Mesenchymal stem cell (in vitro differentiated cells and primary cell): ENCODE data around the gene EYA2.

Experiments
- DNase-seq: peaks from one replicate; pipeline ENCODE4 v3.0.0-alpha.2; 2013
- H2AFZ ChIP-seq: one replicate; pipeline ENCODE4 v1.6.1; 2013; ENCODE audit warnings: low read depth, mild to moderate bottlenecking, control low read depth, inconsistent platforms, low read length, moderate library complexity
- H2AK5ac ChIP-seq: 2 replicates; pipeline ENCODE4 v1.6.1; 2013; ENCODE audit warnings: low read length, moderate library complexity, mild to moderate bottlenecking, inconsistent platforms; ENCODE audit not compliant: severe bottlenecking
- H2BK120ac ChIP-seq: one replicate; pipeline ENCODE4 v1.6.1; 2013; ENCODE audit warnings: low read depth, mild to moderate bottlenecking, inconsistent platforms, low read length, moderate library complexity
- H2BK12ac ChIP-seq, 2 experiments: one replicate each; pipeline ENCODE4 v1.6.1; 2013; ENCODE audit warnings: inconsistent platforms in 2 of 2, low read length in 2 of 2, mild to moderate bottlenecking in 2 of 2, moderate library complexity in 2 of 2, control low read depth in 1 of 2
- H2BK15ac ChIP-seq: one replicate; pipeline ENCODE4 v1.6.1; 2013; ENCODE audit warnings: mild to moderate bottlenecking, low read depth, inconsistent platforms; ENCODE audit not compliant: poor library complexity, severe bottlenecking
- H2BK5ac ChIP-seq: 2 replicates; pipeline ENCODE4 v1.6.1; 2013; ENCODE audit warnings: low read depth, mild to moderate bottlenecking, low read length, control low read depth, inconsistent platforms; ENCODE audit not compliant: poor library complexity, severe bottlenecking
- H3K14ac ChIP-seq, 2 experiments: one replicate each; pipeline ENCODE4 v1.6.1; 2013; ENCODE audit warnings: inconsistent platforms in 2 of 2, low read length in 2 of 2, control low read depth in 1 of 2, mild to moderate bottlenecking in 1 of 2, moderate library complexity in 1 of 2
- H3K18ac ChIP-seq, 2 experiments: one replicate each; pipeline ENCODE4 v1.6.1; 2013; ENCODE audit warnings: inconsistent platforms in 2 of 2, low read length in 2 of 2, control low read depth in 1 of 2, low read depth in 1 of 2, mild to moderate bottlenecking in 1 of 2
- H3K23ac ChIP-seq, 2 experiments: one replicate each; pipeline ENCODE4 v1.6.1; 2013; ENCODE audit warnings: inconsistent platforms in 2 of 2, low read length in 2 of 2, mild to moderate bottlenecking in 2 of 2, moderate library complexity in 2 of 2, control low read depth in 1 of 2
- H3K27ac ChIP-seq: 2 replicates; pipeline ENCODE4 v1.5.1; 2013; ENCODE audit warnings: mild to moderate bottlenecking, moderate library complexity, low read length, control low read depth, inconsistent platforms; ENCODE audit not compliant: poor library complexity, severe bottlenecking
- H3K27me3 ChIP-seq, 2 experiments: 2 replicates each; pipeline versions ENCODE4 v1.6.1 to v1.7.0; 2013; ENCODE audit warnings: low read length in 2 of 2, mild to moderate bottlenecking in 2 of 2, moderate library complexity in 2 of 2, control low read depth in 1 of 2, inconsistent platforms in 1 of 2; ENCODE audit not compliant: control insufficient read depth in 1 of 2, insufficient read depth in 1 of 2
- H3K36me3 ChIP-seq, 2 experiments: 2 replicates each; pipeline versions ENCODE4 v1.6.1 to v1.7.0; 2013; ENCODE audit warnings: low read length in 2 of 2, control low read depth in 1 of 2, inconsistent platforms in 1 of 2, low read depth in 1 of 2, mild to moderate bottlenecking in 1 of 2; ENCODE audit not compliant: insufficient read depth in 2 of 2, control insufficient read depth in 1 of 2
- H3K4ac ChIP-seq, 2 experiments: one replicate each; pipeline ENCODE4 v1.6.1; 2013; ENCODE audit warnings: inconsistent platforms in 2 of 2, low read length in 2 of 2, mild to moderate bottlenecking in 2 of 2, moderate library complexity in 2 of 2, control low read depth in 1 of 2, low read depth in 1 of 2
- H3K4me1 ChIP-seq: 2 replicates; pipeline ENCODE4 v1.6.1; 2013; ENCODE audit warnings: low read depth, low read length, control low read depth; ENCODE audit not compliant: control insufficient read depth, insufficient read depth
- H3K4me2 ChIP-seq: 2 replicates; pipeline ENCODE4 v1.6.1; 2013; ENCODE audit warnings: low read length, mild to moderate bottlenecking, inconsistent platforms; ENCODE audit not compliant: poor library complexity, severe bottlenecking
- H3K4me3 ChIP-seq, 2 experiments: 2 replicates each; pipeline versions ENCODE4 v1.5.1 to v1.7.0; 2013; ENCODE audit warnings: low read length in 2 of 2, mild to moderate bottlenecking in 2 of 2, control low read depth in 1 of 2, low read depth in 1 of 2; ENCODE audit not compliant: insufficient read depth in 1 of 2
- H3K79me1 ChIP-seq: replicated peaks from 2 replicates; pipeline ENCODE4 v1.6.1; 2013; ENCODE audit warnings: mild to moderate bottlenecking, control low read depth, low read length, inconsistent platforms; ENCODE audit not compliant: poor library complexity, severe bottlenecking
- H3K9ac ChIP-seq: 2 replicates; pipeline ENCODE4 v1.7.0; 2013; ENCODE audit warnings: mild to moderate bottlenecking, low read length, moderate library complexity
- H3K9me3 ChIP-seq: 2 replicates; pipeline ENCODE4 v1.7.0; 2013; ENCODE audit warnings: mild to moderate bottlenecking, low read length; ENCODE audit not compliant: control insufficient read depth
- H4K8ac ChIP-seq: one replicate; pipeline ENCODE4 v1.6.1; 2013; ENCODE audit warnings: inconsistent platforms, mild to moderate bottlenecking, low read length, moderate library complexity
- H4K91ac ChIP-seq: one replicate; pipeline ENCODE4 v1.6.1; 2013; ENCODE audit warnings: mild to moderate bottlenecking, low read length, inconsistent platforms
- WGBS: methylation state at CpG from one replicate; pipeline ENCODE4 v1.1.7; 2013; ENCODE audit warnings: mixed read lengths; 5-methylcytosine and 5-hydroxymethylcytosine counted together

EYA2 gene

GRCh38 chr20:46997187-46997586 lies 102.5 kb downstream of the EYA2 start:
- H3K36me3 ChIP-seq, result no peaks in the 10 kb centered on the region
- no peak overlapping the region for H3K27ac ChIP-seq
- no peaks in the 10 kb centered on the region for H3K9me3 ChIP-seq
- H2AK5ac ChIP-seq, result no peak overlapping the region
- peaks cover 0 to 57% of the 10 kb centered on the region in 2 experiments for H3K27me3 ChIP-seq
- no peak for DNase-seq
- no peaks in the 10 kb centered on the region for H3K79me1 ChIP-seq
- no peak overlapping the region for H2AFZ ChIP-seq
- H4K91ac ChIP-seq, result no peak overlapping the region
- H3K4me3 ChIP-seq, result no peak overlapping the region
- H2BK12ac ChIP-seq, result no peak overlapping the region
- 71% methylated on average over 2 of the region's 2 CpGs for WGBS
- no peak overlapping the region for H3K18ac ChIP-seq
- no peak overlapping the region for H3K4ac ChIP-seq
- H3K23ac ChIP-seq, result no peak overlapping the region
- no peak overlapping the region for H3K9ac ChIP-seq
- no peak overlapping the region for H2BK15ac ChIP-seq
- H3K4me1 ChIP-seq, result no peaks in the 10 kb centered on the region
- no peak overlapping the region for H3K14ac ChIP-seq
- H2BK5ac ChIP-seq, result no peak overlapping the region
- H2BK120ac ChIP-seq, result no peak overlapping the region
- H4K8ac ChIP-seq, result no peak overlapping the region
- H3K4me2 ChIP-seq, result no peak overlapping the region

- H3K27ac ChIP-seq, result no peak overlapping the region
- no peak overlapping the region for H2BK5ac ChIP-seq
- no peak overlapping the region for H3K9ac ChIP-seq
- H3K4ac ChIP-seq, result no peak overlapping the region
- H3K14ac ChIP-seq, result no peak overlapping the region
- H3K79me1 ChIP-seq, result no peaks in the 10 kb centered on the region
- H3K4me3 ChIP-seq, result no peak overlapping the region
- H2AFZ ChIP-seq, result no peak overlapping the region
- H3K9me3 ChIP-seq, result no peaks in the 10 kb centered on the region
- H4K91ac ChIP-seq, result no peak overlapping the region
- DNase-seq, result no peak
- 40% methylated on average over 4 of the region's 6 CpGs for WGBS
- H2AK5ac ChIP-seq, result no peak overlapping the region
- no peak overlapping the region for H3K4me2 ChIP-seq
- H3K36me3 ChIP-seq, result no peaks in the 10 kb centered on the region
- H3K4me1 ChIP-seq, result no peaks in the 10 kb centered on the region
- peaks cover 0 to 56% of the 10 kb centered on the region in 2 experiments for H3K27me3 ChIP-seq
- H2BK15ac ChIP-seq, result no peak overlapping the region
- H3K23ac ChIP-seq, result no peak overlapping the region
- no peak overlapping the region for H2BK12ac ChIP-seq
- no peak overlapping the region for H2BK120ac ChIP-seq
- no peak overlapping the region for H4K8ac ChIP-seq
- no peak overlapping the region for H3K18ac ChIP-seq
These were observed 104.0 kb downstream of the EYA2 start for GRCh38 chr20:46998477-46999240.

GRCh38 chr20:46999801-47000465 lies 105.3 kb downstream of the EYA2 start:
- H2BK120ac ChIP-seq, result no peak overlapping the region
- H2BK5ac ChIP-seq, result no peak overlapping the region
- H3K9me3 ChIP-seq, result peaks cover 8% of the 10 kb centered on the region
- no peak overlapping the region for H2AK5ac ChIP-seq
- H4K91ac ChIP-seq, result no peak overlapping the region
- H4K8ac ChIP-seq, result no peak overlapping the region
- H3K79me1 ChIP-seq, result no peaks in the 10 kb centered on the region
- H3K36me3 ChIP-seq, result no peaks in the 10 kb centered on the region
- no peak overlapping the region for H2BK12ac ChIP-seq
- no peak overlapping the region for H3K4ac ChIP-seq
- H3K14ac ChIP-seq, result no peak overlapping the region
- H3K27ac ChIP-seq, result no peak overlapping the region
- peaks cover 0 to 54% of the 10 kb centered on the region in 2 experiments for H3K27me3 ChIP-seq
- no peak overlapping the region for H2BK15ac ChIP-seq
- no peak overlapping the region for H3K4me3 ChIP-seq
- no peak overlapping the region for H3K18ac ChIP-seq
- no peak overlapping the region for H3K9ac ChIP-seq
- no peaks in the 10 kb centered on the region for H3K4me1 ChIP-seq
- no peak overlapping the region for H3K4me2 ChIP-seq
- no peak overlapping the region for H3K23ac ChIP-seq
- 92% methylated on average over 11 of the region's 11 CpGs for WGBS
- no peak overlapping the region for H2AFZ ChIP-seq
- DNase-seq, result no peak

GRCh38 chr20:47003223-47003622 lies 108.6 kb downstream of the EYA2 start:
- no peak overlapping the region for H3K23ac ChIP-seq
- no peak overlapping the region for H3K14ac ChIP-seq
- H3K4me1 ChIP-seq, result no peaks in the 10 kb centered on the region
- H3K27ac ChIP-seq, result no peak overlapping the region
- H3K9me3 ChIP-seq, result peaks cover 8% of the 10 kb centered on the region
- H2BK15ac ChIP-seq, result no peak overlapping the region
- no peak overlapping the region for H3K4me3 ChIP-seq
- H2AK5ac ChIP-seq, result no peak overlapping the region
- H3K4me2 ChIP-seq, result no peak overlapping the region
- no peak overlapping the region for H3K4ac ChIP-seq
- no peak overlapping the region for H3K18ac ChIP-seq
- H2BK120ac ChIP-seq, result no peak overlapping the region
- H2BK5ac ChIP-seq, result no peak overlapping the region
- no peak overlapping the region for H2AFZ ChIP-seq
- H3K36me3 ChIP-seq, result no peaks in the 10 kb centered on the region
- no peak for DNase-seq
- peaks cover 0 to 38% of the 10 kb centered on the region in 2 experiments for H3K27me3 ChIP-seq
- no peak overlapping the region for H3K9ac ChIP-seq
- H3K79me1 ChIP-seq, result no peaks in the 10 kb centered on the region
- no peak overlapping the region for H4K8ac ChIP-seq
- no peak overlapping the region for H2BK12ac ChIP-seq
- no peak overlapping the region for H4K91ac ChIP-seq
- 32% methylated on average over 4 of the region's 6 CpGs for WGBS
